GM18858 (cell line): ENCODE results near the gene ABCB8.

Experiments used
- ATAC-seq: cut with Tn5 transposase; IDR thresholded peaks from one replicate; pipeline ENCODE4 v1.9.1; 2021; ENCODE audit not compliant: unreplicated experiment

ABCB8 gene

DNA sequence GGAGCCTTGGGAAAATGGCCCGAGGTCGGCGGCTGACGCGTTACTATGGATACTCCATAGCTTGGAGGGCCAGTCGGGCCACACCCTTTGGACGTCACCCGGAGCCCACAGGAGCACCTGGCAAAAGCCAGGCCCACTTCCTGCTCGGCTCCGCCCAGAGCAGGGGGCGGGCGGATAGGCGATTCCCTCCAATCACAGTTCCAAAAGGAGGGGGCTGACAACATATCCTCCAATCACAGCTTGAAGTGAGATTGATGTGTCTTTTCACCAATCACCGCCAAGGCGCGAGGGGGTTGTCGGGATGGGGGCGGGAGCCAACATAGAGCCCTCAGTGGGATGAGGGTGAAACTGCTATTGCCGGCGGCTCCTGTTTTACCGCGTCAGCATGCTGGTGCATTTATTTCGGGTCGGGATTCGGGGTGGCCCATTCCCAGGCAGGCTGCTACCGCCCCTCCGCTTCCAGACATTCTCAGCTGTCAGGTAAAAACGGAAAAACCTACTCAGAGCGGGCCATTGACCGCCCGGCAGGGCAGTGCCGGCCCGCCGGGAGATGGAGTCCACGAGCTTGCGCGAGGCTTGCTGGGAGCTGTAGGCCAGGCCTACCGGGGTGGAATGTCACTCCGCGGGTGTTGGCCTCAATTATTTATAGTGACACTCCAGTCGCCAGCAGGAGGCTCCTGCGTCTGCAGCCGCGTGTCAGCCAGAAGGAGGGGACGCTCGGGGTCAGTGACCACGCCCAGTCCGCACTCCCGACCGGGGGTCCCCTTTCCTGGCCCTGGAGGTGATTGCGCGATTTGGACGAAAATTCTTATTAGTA is at the start of gene ABCB8:
Gene ABCB8, plus strand, starts transcription at position 320 of the 817 bp plus-strand sequence. Its CDS starts 66 bp downstream, at position 386.
- peak; percentile 96 for ATAC-seq

DNA sequence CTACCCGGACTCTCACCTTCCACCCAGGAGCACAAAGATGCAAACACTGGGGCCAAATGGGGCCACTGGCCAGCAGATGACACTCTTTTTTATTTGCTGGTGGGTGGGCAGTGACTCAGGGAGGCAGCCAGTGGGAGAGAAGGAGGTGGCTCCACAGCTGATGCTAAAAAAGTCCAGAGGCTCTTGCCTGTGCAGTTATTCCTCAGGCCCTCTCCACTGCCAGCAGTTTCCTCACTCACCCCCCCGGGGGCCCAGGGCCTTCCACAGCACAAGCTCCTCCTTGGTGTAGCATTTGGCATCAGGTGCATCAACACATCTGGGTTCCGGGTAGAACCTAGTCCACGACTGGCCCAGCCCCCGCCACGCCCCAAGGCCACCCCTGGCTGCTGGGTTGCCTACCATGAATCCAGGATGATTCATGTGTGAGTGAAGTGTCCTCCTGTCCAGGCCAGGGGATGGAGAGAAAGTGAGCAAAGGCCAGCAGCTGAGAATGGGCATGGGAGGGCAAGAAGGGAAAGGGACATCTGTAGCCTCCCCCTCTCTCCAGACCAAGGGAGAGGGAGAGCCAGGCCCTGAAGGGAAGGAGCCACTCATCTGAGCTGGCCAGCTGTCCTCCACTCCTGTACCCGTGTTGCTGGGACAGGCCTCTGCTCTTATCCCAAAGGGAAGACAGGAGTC is 48.4 kb upstream of the ABCB8 start:
- no peak for ATAC-seq

GRCh38 chr7:150980663-150981062 is 47.6 kb upstream of the ABCB8 start:
- ATAC-seq = no peak

DNA sequence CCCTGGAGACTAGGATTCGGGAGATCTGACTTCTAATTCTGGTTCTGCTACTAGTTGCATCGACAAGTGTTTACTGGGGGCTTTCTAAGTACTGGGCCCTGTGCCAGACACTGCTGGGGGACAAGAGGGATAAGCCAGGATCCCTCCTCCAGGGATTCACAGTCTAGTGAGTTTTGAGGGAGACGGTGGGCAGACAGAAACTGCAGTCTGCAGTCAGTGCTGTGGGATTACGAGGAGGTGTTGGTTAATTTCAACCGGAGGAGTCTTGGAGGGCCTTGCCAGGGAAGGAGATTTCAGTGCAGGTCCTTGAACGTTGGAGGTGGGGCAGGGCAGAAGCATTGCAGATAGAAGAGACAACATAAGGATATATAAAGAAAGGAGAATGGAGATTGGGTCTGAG is 46.6 kb upstream of the ABCB8 start:
- ATAC-seq = no peak

- no peak for ATAC-seq
Measured at GRCh38 chr7:150982351-150982750, 45.9 kb upstream of the ABCB8 start.

GRCh38 chr7:150983893-150984368 is 44.3 kb upstream of the ABCB8 start:
- no peak for ATAC-seq

DNA sequence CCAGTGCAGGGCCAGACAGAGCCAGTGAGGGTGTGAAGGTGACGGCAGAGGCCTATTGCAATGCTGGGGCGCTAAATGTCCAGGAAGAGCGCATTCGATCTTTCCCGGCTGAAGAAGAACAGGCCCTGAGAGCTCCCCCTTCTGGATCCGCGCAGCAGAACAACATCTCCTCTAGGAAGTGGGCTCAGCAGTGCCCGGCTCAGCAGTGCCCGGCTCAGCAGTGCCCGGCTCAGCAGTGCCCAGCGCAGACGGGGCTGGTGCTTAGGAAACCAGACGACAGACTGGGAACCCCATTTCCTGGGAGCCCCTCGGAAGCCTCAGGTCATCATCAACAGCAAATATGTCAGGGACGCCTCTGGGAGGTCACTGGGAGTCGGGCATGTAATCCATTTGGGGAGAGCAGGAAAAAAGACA is 42.1 kb upstream of the ABCB8 start:
- no peak for ATAC-seq

- no peak for ATAC-seq
Measured at GRCh38 chr7:150986556-150986955, 41.7 kb upstream of the ABCB8 start.

GRCh38 chr7:150988230-150989226 is 39.7 kb upstream of the ABCB8 start:
- ATAC-seq = no peak

DNA sequence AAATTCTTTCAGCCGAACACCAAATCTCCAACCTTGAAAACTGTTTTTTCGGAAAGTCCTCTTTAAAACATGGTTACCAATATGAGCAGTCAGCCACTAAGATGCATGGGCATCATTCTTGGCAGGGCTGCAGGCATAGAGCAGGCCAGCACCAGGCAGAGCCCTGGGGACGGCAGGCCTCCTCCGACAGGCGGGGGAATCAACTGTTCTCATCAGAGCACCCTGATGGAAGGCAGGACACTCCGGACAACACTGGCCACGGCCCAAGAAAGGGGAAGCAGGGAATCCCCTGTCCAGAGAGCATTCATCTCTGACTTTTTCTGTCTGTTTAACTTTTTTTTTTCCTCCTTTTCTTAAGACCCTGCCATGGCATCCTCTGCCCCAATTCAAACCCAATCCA is 38.8 kb upstream of the ABCB8 start:
- no peak for ATAC-seq

- no peak for ATAC-seq
Measured at GRCh38 chr7:150990416-150991186, 37.6 kb upstream of the ABCB8 start, which contains the start of gene NOS3. Gene NOS3 (plus strand): TSS chr7:150991017. CDS start chr7:150993804, 2,787 bp downstream.

DNA sequence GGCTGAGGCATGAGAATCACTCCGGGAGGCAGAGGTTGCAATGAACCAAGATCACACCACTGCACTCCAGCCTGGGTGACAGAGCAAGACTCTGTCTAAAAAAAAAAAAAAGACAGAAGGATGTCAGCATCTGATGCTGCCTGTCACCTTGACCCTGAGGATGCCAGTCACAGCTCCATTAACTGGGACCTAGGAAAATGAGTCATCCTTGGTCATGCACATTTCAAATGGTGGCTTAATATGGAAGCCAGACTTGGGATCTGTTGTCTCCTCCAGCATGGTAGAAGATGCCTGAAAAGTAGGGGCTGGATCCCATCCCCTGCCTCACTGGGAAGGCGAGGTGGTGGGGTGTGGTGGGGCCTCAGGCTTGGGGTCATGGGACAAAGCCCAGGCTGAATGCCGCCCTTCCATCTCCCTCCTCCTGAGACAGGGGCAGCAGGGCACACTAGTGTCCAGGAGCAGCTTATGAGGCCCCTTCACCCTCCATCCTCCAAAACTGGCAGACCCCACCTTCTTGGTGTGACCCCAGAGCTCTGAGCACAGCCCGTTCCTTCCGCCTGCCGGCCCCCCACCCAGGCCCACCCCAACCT is 36.1 kb upstream of the ABCB8 start:
- no peak for ATAC-seq

DNA sequence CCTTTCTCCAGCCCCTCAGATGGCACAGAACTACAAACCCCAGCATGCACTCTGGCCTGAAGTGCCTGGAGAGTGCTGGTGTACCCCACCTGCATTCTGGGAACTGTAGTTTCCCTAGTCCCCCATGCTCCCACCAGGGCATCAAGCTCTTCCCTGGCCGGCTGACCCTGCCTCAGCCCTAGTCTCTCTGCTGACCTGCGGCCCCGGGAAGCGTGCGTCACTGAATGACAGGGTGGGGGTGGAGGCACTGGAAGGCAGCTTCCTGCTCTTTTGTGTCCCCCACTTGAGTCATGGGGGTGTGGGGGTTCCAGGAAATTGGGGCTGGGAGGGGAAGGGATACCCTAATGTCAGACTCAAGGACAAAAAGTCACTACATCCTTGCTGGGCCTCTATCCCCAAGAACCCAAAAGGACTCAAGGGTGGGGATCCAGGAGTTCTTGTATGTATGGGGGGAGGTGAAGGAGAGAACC is 35.4 kb upstream of the ABCB8 start:
- peak; percentile 58 for ATAC-seq

DNA sequence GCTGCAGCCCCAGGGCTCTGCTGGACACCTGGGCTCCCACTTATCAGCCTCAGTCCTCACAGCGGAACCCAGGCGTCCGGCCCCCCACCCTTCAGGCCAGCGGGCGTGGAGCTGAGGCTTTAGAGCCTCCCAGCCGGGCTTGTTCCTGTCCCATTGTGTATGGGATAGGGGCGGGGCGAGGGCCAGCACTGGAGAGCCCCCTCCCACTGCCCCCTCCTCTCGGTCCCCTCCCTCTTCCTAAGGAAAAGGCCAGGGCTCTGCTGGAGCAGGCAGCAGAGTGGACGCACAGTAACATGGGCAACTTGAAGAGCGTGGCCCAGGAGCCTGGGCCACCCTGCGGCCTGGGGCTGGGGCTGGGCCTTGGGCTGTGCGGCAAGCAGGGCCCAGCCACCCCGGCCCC is 34.7 kb upstream of the ABCB8 start:
- ATAC-seq = no peak

- ATAC-seq = no peak
Measured at GRCh38 chr7:150994141-150994837, 34.0 kb upstream of the ABCB8 start.

- no peak for ATAC-seq
Measured at GRCh38 chr7:150994838-150995510, 33.3 kb upstream of the ABCB8 start.

- ATAC-seq = no peak
Measured at GRCh38 chr7:150996376-150997074, 31.7 kb upstream of the ABCB8 start.

DNA sequence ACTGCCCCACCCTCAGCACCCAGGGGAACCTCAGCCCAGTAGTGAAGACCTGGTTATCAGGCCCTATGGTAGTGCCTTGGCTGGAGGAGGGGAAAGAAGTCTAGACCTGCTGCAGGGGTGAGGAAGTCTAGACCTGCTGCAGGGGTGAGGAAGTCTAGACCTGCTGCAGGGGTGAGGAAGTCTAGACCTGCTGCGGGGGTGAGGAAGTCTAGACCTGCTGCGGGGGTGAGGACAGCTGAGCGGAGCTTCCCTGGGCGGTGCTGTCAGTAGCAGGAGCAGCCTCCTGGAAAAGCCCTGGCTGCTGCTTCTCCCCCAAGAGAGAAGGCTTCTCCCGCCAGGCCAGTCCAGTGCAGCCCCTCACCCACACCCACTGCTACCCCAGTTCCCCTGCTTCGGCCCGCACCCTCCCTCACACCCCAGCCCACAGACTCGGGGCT is 31.2 kb upstream of the ABCB8 start:
- ATAC-seq = no peak
